T1000 (cell line): ENCODE results near the gene HHIP.

Experiments used
- DNase-seq: peaks from one replicate; lab custom pipeline; 2025; ENCODE audit warnings: mixed read lengths; lab: John Stamatoyannopoulos, UW

HHIP gene

GRCh38 chr4:144656850-144657249 lies 10.9 kb downstream of the HHIP start:
- DNase-seq, result no peak

- no peak for DNase-seq
Observed at GRCh38 chr4:144658015-144658567, 12.1 kb downstream of the HHIP start.

GRCh38 chr4:144658903-144659302 lies 12.9 kb downstream of the HHIP start:
- no peak for DNase-seq

GRCh38 chr4:144659447-144659846 lies 13.5 kb downstream of the HHIP start:
- no peak for DNase-seq

- no peak for DNase-seq
Observed at GRCh38 chr4:144663834-144664475, 18.0 kb downstream of the HHIP start.

GRCh38 chr4:144666539-144667175 lies 20.7 kb downstream of the HHIP start:
- DNase-seq, result no peak

GRCh38 chr4:144667500-144667899 lies 21.5 kb downstream of the HHIP start:
- no peak for DNase-seq

GRCh38 chr4:144670776-144671175 lies 24.8 kb downstream of the HHIP start:
- DNase-seq, result no peak

GRCh38 chr4:144674711-144675110 lies 28.8 kb downstream of the HHIP start:
- no peak for DNase-seq

GRCh38 chr4:144681806-144682205 lies 35.9 kb downstream of the HHIP start:
- DNase-seq, result no peak

GRCh38 chr4:144683516-144683915 lies 37.6 kb downstream of the HHIP start:
- DNase-seq, result no peak

GRCh38 chr4:144685911-144686310 lies 40.0 kb downstream of the HHIP start:
- DNase-seq, result no peak

GRCh38 chr4:144686921-144687320 lies 41.0 kb downstream of the HHIP start:
- DNase-seq, result no peak

- DNase-seq, result no peak
Observed at GRCh38 chr4:144687466-144687865, 41.5 kb downstream of the HHIP start.

- DNase-seq, result no peak
Observed at GRCh38 chr4:144688035-144688569, 42.1 kb downstream of the HHIP start.

- DNase-seq, result no peak
Observed at GRCh38 chr4:144689125-144689524, 43.2 kb downstream of the HHIP start.

- no peak for DNase-seq
Observed at GRCh38 chr4:144695721-144696120, 49.8 kb downstream of the HHIP start.

GRCh38 chr4:144696376-144696775 lies 50.4 kb downstream of the HHIP start:
- DNase-seq, result no peak

- DNase-seq, result no peak
Observed at GRCh38 chr4:144699565-144699964, 53.6 kb downstream of the HHIP start.

- no peak for DNase-seq
Observed at GRCh38 chr4:144701683-144702233, 55.8 kb downstream of the HHIP start.

- DNase-seq, result no peak
Observed at GRCh38 chr4:144703494-144703893, 57.5 kb downstream of the HHIP start.

GRCh38 chr4:144705601-144706590 lies 59.9 kb downstream of the HHIP start:
- no peak for DNase-seq
